Smooth muscle cell (in vitro differentiated cells): ENCODE data around the gene ABHD2. TPM values are rescaled to one million over a fixed set of nuclear protein-coding genes. Genes with fewer than 3 reads are reported as not detected.

Source experiments
- DNase-seq: peaks from one replicate; lab custom pipeline; 2025; ENCODE audit not compliant: unreplicated experiment; lab: John Stamatoyannopoulos, UW
- H2AFZ ChIP-seq: fragments of 200-600 bp; sonication (generic); 2 replicates; pipeline ENCODE4 v1.6.0; 2016; ENCODE audit warnings: antibody characterized with exemption, low read depth, mild to moderate bottlenecking
- H3F3A ChIP-seq: fragments of 200-600 bp; sonication (generic); 2 replicates; pipeline ENCODE4 v1.6.0; 2017; ENCODE audit warnings: antibody characterized with exemption, low read depth
- H3K27ac ChIP-seq: fragments of 200-600 bp; sonication (generic); 2 replicates; pipeline ENCODE4 v1.5.1; 2016; ENCODE audit warnings: low read depth, mild to moderate bottlenecking
- H3K27me3 ChIP-seq: fragments of 200-600 bp; sonication (generic); 2 replicates; pipeline ENCODE4 v1.6.1; 2016; ENCODE audit warnings: low read depth, mild to moderate bottlenecking
- H3K36me3 ChIP-seq: fragments of 200-600 bp; sonication (generic); 2 replicates; pipeline ENCODE4 v1.5.1; 2016; ENCODE audit warnings: low read depth
- H3K4me1 ChIP-seq: fragments of 200-600 bp; sonication (generic); 2 replicates; pipeline ENCODE4 v1.5.1; 2016; ENCODE audit warnings: low read depth
- H3K4me2 ChIP-seq: fragments of 200-600 bp; sonication (generic); 2 replicates; pipeline ENCODE4 v1.6.0; 2016; ENCODE audit warnings: mild to moderate bottlenecking
- H3K4me3 ChIP-seq: fragments of 200-600 bp; sonication (generic); 2 replicates; pipeline ENCODE4 v1.5.1; 2016; ENCODE audit warnings: mild to moderate bottlenecking
- H3K79me2 ChIP-seq: fragments of 200-600 bp; sonication (generic); 2 replicates; pipeline ENCODE4 v1.6.0; 2016; ENCODE audit warnings: low read depth, mild to moderate bottlenecking
- H3K9ac ChIP-seq: fragments of 200-600 bp; sonication (generic); 2 replicates; pipeline ENCODE4 v1.6.0; 2016; ENCODE audit warnings: low read depth
- H3K9me3 ChIP-seq: fragments of 200-600 bp; sonication (generic); replicated peaks from 2 replicates; pipeline ENCODE4 v1.5.1; 2016; ENCODE audit warnings: low read depth
- H4K20me1 ChIP-seq: fragments of 200-600 bp; sonication (generic); 2 replicates; pipeline ENCODE4 v1.6.0; 2016; ENCODE audit warnings: low read depth
- CTCF ChIP-seq: fragments of 200-600 bp; sonication (generic); IDR thresholded peaks from 2 replicates; pipeline ENCODE4 v1.5.1; 2017; ENCODE audit warnings: borderline replicate concordance, mild to moderate bottlenecking, antibody characterized with exemption; ENCODE audit not compliant: insufficient read depth, poor library complexity, severe bottlenecking
- WGBS: methylation state at CpG from one replicate; pipeline ENCODE4 v1.1.7; 2016; ENCODE audit warnings: low lambda C conversion rate; 5-methylcytosine and 5-hydroxymethylcytosine counted together
- polyA plus RNA-seq: library from polyadenylated mRNA; unstranded; fragments of >200 nt; fragmentation: Nextera tagmentation; extraction: Ambion mirVana; gene quantifications from 2 replicates; pipeline ENCODE4 v1.2.1, GENCODE V29; 2016
- total RNA-seq: library from RNA; depleted of rRNA; stranded (reverse); fragments of >200 nt; gene quantifications from 2 replicates; pipeline ENCODE4 v1.2.3, GENCODE V29; 2014

The ABHD2 gene
- total and polyA plus RNA-seq, 2 experiments from 2014 or later, result 9.4 to 23.9 TPM

- H3K27me3 ChIP-seq, result no peaks in the 10 kb centered on the region
- no peaks in the 10 kb centered on the region for H3K79me2 ChIP-seq
- H3K4me1 ChIP-seq, result no peaks in the 10 kb centered on the region
- H3K36me3 ChIP-seq, result peaks cover 3% of the 10 kb centered on the region
- no peak overlapping the region for H2AFZ ChIP-seq
- H3K9me3 ChIP-seq, result no peaks in the 10 kb centered on the region
- DNase-seq, result no peak
- no peaks in the 10 kb centered on the region for H4K20me1 ChIP-seq
- H3K4me2 ChIP-seq, result no peak overlapping the region
- no peak overlapping the region for H3K9ac ChIP-seq
- WGBS, result 97% methylated on average over 1 of the region's 1 CpG
- no peak overlapping the region for H3K4me3 ChIP-seq
- H3F3A ChIP-seq, result no peaks in the 10 kb centered on the region
- no peak for TF ChIP-seq CTCF
- H3K27ac ChIP-seq, result no peak overlapping the region
Measured at GRCh38 chr15:89157061-89157460, 68.8 kb downstream of the ABHD2 start.

GRCh38 chr15:89157918-89158564 is 69.8 kb downstream of the ABHD2 start:
- Histone ChIP-seq H3K27me3 (no peaks in the 10 kb centered on the region), H3K9me3 (no peaks in the 10 kb centered on the region), H3K4me1 (peaks cover 2% of the 10 kb centered on the region), H3K36me3 (peaks cover 3% of the 10 kb centered on the region), H3F3A (no peaks in the 10 kb centered on the region), H3K79me2 (no peaks in the 10 kb centered on the region), H2AFZ (no peak overlapping the region), H4K20me1 (no peaks in the 10 kb centered on the region), H3K27ac (no peak overlapping the region), H3K4me2 (no peak overlapping the region), H3K9ac (no peak overlapping the region), H3K4me3 (no peak overlapping the region)
- WGBS, result 77% methylated on average over 4 of the region's 4 CpGs
- no peak for DNase-seq
- TF ChIP-seq CTCF, result no peak

- Histone ChIP-seq H3K9ac (no peak overlapping the region), H3K4me1 (peaks cover 3% of the 10 kb centered on the region), H3K79me2 (no peaks in the 10 kb centered on the region), H2AFZ (no peak overlapping the region), H3K36me3 (no peaks in the 10 kb centered on the region), H4K20me1 (no peaks in the 10 kb centered on the region), H3K4me3 (no peak overlapping the region), H3K27me3 (no peaks in the 10 kb centered on the region), H3K9me3 (no peaks in the 10 kb centered on the region), H3K4me2 (no peak overlapping the region), H3F3A (no peaks in the 10 kb centered on the region), H3K27ac (no peak overlapping the region)
- TF ChIP-seq CTCF, result no peak
- DNase-seq, result no peak
- WGBS, result 85% methylated on average over 3 of the region's 3 CpGs
Measured at GRCh38 chr15:89161666-89162065, 73.4 kb downstream of the ABHD2 start.

GRCh38 chr15:89163271-89164055 is 75.2 kb downstream of the ABHD2 start:
- Histone ChIP-seq H3K9me3 (no peaks in the 10 kb centered on the region), H3K79me2 (no peaks in the 10 kb centered on the region), H3K27ac (no peak overlapping the region), H3K4me1 (peaks cover 3% of the 10 kb centered on the region), H3K4me3 (no peak overlapping the region), H3K4me2 (no peak overlapping the region), H3F3A (no peaks in the 10 kb centered on the region), H4K20me1 (no peaks in the 10 kb centered on the region), H2AFZ (no peak overlapping the region), H3K27me3 (no peaks in the 10 kb centered on the region), H3K36me3 (no peaks in the 10 kb centered on the region), H3K9ac (no peak overlapping the region)
- no peak for TF ChIP-seq CTCF
- 82% methylated on average over 5 of the region's 5 CpGs for WGBS
- DNase-seq, result no peak
